ENCODE measurements around the gene GOLT1B.
A peak's percentile ranks its signal among the peaks of the same experiment; 100 is the strongest.

GOLT1B gene

DNA sequence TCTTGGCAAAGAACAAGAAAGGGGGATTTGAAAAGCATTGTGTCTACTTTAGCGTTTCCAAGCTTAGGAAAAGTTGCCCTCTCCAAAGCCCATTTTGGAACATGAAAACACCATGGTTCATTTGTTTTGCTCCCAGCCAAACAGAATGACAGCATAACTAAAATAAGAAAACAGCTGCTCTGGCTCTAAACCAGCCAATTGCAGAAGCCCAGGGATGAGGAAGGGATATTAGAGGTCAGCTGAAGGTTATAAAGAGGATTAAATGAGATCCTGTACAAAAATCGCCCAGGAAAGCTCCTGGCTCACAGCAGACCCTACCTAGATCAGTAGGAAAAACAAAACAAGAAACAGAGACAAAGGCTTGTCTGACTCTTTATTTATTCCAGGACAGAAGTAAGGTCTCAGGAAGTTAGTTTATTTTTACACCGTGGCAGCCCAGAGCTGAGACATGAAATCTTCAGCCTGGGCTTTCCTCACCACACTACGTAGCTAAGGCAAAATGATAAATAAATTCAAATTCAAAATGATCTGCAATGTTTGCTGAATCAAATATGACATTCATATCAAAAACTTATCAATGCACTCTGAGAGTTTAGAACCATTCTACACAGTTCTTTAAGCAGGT, 50.4 kb downstream of the GOLT1B start:
- no peak overlapping the region for H3K9ac ChIP-seq (ENCODE audit: low read length)
- H3K4me1 ChIP-seq (ENCODE audit: low read length), result peaks cover 12% of the 10 kb centered on the region; the same call in 1 of the 2 replicates
- H4K20me1 ChIP-seq (ENCODE audit: insufficient read depth, low read length), result no peaks in the 10 kb centered on the region
- no peaks in the 10 kb centered on the region for H3K9me2 ChIP-seq (replicated peaks; ENCODE audit: insufficient read depth, low read length)
- no peaks in the 10 kb centered on the region for H3F3A ChIP-seq (ENCODE audit: insufficient read depth, low read length)
- 0 out of 2 replicates have a peak overlapping the region, but pooled peaks have one; percentile 4 for H3K4me2 ChIP-seq (ENCODE audit: low read depth, low read length)
- 0 out of 2 replicates have a peak overlapping the region, but pooled peaks have one; percentile 39 for H2AFZ ChIP-seq (ENCODE audit: low read length)
- TF ChIP-seq EZH2 (optimal IDR thresholded peaks at IDR 0.05; ENCODE audit: low read depth, low read length) (no peak), EZH2phosphoT487 (IDR thresholded peaks at IDR 0.05; ENCODE audit: low read length) (no peak)
- TF ChIP-seq, protein P1, sequence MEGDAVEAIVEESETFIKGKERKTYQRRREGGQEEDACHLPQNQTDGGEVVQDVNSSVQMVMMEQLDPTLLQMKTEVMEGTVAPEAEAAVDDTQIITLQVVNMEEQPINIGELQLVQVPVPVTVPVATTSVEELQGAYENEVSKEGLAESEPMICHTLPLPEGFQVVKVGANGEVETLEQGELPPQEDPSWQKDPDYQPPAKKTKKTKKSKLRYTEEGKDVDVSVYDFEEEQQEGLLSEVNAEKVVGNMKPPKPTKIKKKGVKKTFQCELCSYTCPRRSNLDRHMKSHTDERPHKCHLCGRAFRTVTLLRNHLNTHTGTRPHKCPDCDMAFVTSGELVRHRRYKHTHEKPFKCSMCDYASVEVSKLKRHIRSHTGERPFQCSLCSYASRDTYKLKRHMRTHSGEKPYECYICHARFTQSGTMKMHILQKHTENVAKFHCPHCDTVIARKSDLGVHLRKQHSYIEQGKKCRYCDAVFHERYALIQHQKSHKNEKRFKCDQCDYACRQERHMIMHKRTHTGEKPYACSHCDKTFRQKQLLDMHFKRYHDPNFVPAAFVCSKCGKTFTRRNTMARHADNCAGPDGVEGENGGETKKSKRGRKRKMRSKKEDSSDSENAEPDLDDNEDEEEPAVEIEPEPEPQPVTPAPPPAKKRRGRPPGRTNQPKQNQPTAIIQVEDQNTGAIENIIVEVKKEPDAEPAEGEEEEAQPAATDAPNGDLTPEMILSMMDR (IDR thresholded peaks at IDR 0.05; ENCODE audit: low read length), result no peak
- H3K9me3 ChIP-seq (replicated peaks; ENCODE audit: insufficient read depth, low read length), result no peaks in the 10 kb centered on the region
- no peak for DNase-seq
- H3K4me3 ChIP-seq (ENCODE audit: low read length), result no peak overlapping the region
- H3K27ac ChIP-seq (ENCODE audit: low read length), result no peak overlapping the region
- H3K79me2 ChIP-seq (ENCODE audit: low read length), result no peaks in the 10 kb centered on the region
- H3K27me3 ChIP-seq (replicated peaks; ENCODE audit: insufficient read depth, low read length), result no peaks in the 10 kb centered on the region
- H3K36me3 ChIP-seq (replicated peaks; ENCODE audit: insufficient read depth, low read length), result no peaks in the 10 kb centered on the region

DNA sequence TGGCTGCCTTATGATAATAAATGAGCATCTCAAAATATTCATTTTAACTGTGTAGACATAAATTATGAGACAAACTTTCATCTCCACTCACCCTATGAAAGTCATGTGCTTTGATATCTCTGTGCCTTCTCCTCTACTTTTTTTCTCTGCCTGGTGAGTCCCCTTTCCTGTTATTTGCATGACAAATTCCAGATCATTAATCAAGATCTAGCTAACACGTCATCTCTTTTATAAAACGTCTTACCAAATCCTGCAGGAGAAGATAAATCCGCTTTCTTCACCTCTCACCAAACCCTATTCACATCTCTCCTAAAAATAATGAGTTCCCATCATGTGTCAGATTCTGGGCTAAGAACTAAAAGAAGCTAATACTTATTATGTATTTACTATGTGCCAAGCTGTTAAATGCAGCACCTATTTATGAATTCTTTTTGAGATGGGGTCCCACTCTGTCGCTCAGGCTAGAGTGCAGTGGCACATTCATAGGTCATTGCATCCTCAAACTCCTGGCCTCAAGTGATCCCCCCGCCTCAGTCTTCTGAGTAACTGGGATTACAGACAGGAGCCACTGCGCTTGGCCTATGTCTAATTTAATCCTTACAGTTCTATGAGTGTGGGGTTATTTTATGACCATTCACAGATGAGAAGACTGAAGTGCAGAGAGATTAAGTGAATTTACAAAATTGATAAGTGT, 51.2 kb downstream of the GOLT1B start:
- no peaks in the 10 kb centered on the region for H3K27me3 ChIP-seq (replicated peaks; ENCODE audit: insufficient read depth, low read length)
- TF ChIP-seq EZH2phosphoT487 (IDR thresholded peaks at IDR 0.05; ENCODE audit: low read length), result no peak
- H3K27ac ChIP-seq (ENCODE audit: low read length), result no peak overlapping the region
- no peaks in the 10 kb centered on the region for H3F3A ChIP-seq (ENCODE audit: insufficient read depth, low read length)
- no peaks in the 10 kb centered on the region for H4K20me1 ChIP-seq (ENCODE audit: insufficient read depth, low read length)
- H3K4me1 ChIP-seq (ENCODE audit: low read length), result peaks cover 12% of the 10 kb centered on the region; the same call in 1 of the 2 replicates
- no peak overlapping the region for H3K4me3 ChIP-seq (ENCODE audit: low read length)
- H3K79me2 ChIP-seq (ENCODE audit: low read length), result no peaks in the 10 kb centered on the region
- no peaks in the 10 kb centered on the region for H3K9me3 ChIP-seq (replicated peaks; ENCODE audit: insufficient read depth, low read length)
- H3K4me2 ChIP-seq (ENCODE audit: low read depth, low read length), result no peak overlapping the region
- H3K9ac ChIP-seq (ENCODE audit: low read length), result no peak overlapping the region
- no peak for DNase-seq
- no peaks in the 10 kb centered on the region for H3K36me3 ChIP-seq (replicated peaks; ENCODE audit: insufficient read depth, low read length)
- H3K9me2 ChIP-seq (replicated peaks; ENCODE audit: insufficient read depth, low read length), result no peaks in the 10 kb centered on the region
- H2AFZ ChIP-seq (ENCODE audit: low read length), result no peak overlapping the region

DNA sequence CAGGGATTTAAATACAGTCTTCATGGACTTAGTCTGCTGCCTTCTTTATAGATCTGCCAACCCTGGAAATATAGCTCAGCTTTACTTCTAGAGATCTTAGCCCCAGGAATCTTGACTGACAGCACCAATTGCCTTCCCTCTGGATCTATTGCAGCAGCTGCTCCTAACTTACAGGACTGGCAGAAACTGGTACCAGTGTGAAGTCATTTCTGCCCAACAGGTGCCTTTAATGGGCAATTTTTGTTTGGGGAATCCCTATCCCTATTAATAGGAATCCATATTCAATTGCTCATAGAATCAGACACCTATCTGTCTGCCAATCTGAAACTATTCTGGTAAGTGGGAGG, 51.7 kb downstream of the GOLT1B start:
- Histone ChIP-seq H3K27ac (ENCODE audit: low read length) (no peak overlapping the region), H2AFZ (ENCODE audit: low read length) (no peak overlapping the region), H4K20me1 (ENCODE audit: insufficient read depth, low read length) (no peaks in the 10 kb centered on the region), H3K79me2 (ENCODE audit: low read length) (no peaks in the 10 kb centered on the region), H3K27me3 (replicated peaks; ENCODE audit: insufficient read depth, low read length) (no peaks in the 10 kb centered on the region), H3K4me3 (ENCODE audit: low read length) (no peak overlapping the region), H3F3A (ENCODE audit: insufficient read depth, low read length) (no peaks in the 10 kb centered on the region), H3K4me1 (ENCODE audit: low read length) (peaks cover 12% of the 10 kb centered on the region; the same call in 1 of the 2 replicates), H3K9me2 (replicated peaks; ENCODE audit: insufficient read depth, low read length) (no peaks in the 10 kb centered on the region), H3K9ac (ENCODE audit: low read length) (no peak overlapping the region), H3K9me3 (replicated peaks; ENCODE audit: insufficient read depth, low read length) (no peaks in the 10 kb centered on the region), H3K36me3 (replicated peaks; ENCODE audit: insufficient read depth, low read length) (no peaks in the 10 kb centered on the region), H3K4me2 (ENCODE audit: low read depth, low read length) (no peak overlapping the region)
- no peak for DNase-seq
- TF ChIP-seq EZH2phosphoT487 (IDR thresholded peaks at IDR 0.05; ENCODE audit: low read length), result no peak
- TF ChIP-seq, protein P1 (IDR thresholded peaks at IDR 0.05; ENCODE audit: low read length), result no peak
- no peak for TF ChIP-seq EZH2 (optimal IDR thresholded peaks at IDR 0.05; ENCODE audit: low read depth, low read length)

Data from MM.1S (cell line).